Measurements from ENCODE around the gene HSDL1. TPM values are rescaled to one million over a fixed set of nuclear protein-coding genes. Genes with fewer than 3 reads are reported as not detected.

Gene HSDL1
- total and polyA plus RNA-seq, 2 of the 8 experiments (the other 6 are each of a cell fraction or from before 2014, with no cell fraction given): 25.0 to 55.7 TPM

- Histone ChIP-seq H3K9ac (replicated peaks in 1 of 4; ENCODE audit: extremely low read depth in 1 of 4, low read depth in 3 of 4, low read length in 3 of 4) (peak overlapping the region in 1 of 4 experiments; percentile 37; a peak in 1 of 7 replicates), H3K4me1 (replicated peaks in 1 of 4; ENCODE audit: control insufficient read depth in 3 of 4, insufficient read depth in 4 of 4, low read length in 3 of 4) (peaks cover 11 to 21% (median 18%) of the 10 kb centered on the region in 4 experiments), H3K23me2 (ENCODE audit: low read depth, low read length) (no peaks in the 10 kb centered on the region), H3K56ac (replicated peaks; ENCODE audit: insufficient read length, low read depth, low read length) (no peak overlapping the region), H4K5ac (ENCODE audit: insufficient read length, low read depth, low read length) (no peak overlapping the region), H2BK12ac (ENCODE audit: low read depth, low read length) (no peak overlapping the region), H3K36me3 (ENCODE audit: control insufficient read depth in 2 of 4, insufficient read depth in 4 of 4, low read length in 3 of 4) (no peaks in the 10 kb centered on the region), H3K9me3 (ENCODE audit: insufficient read depth in 2 of 2, low read depth in 1 of 2, low read length in 1 of 2) (no peaks in the 10 kb centered on the region), H3K4ac (replicated peaks; ENCODE audit: insufficient read length, low read depth, low read length) (no peak overlapping the region), H3K27ac (ENCODE audit: low read depth, low read length) (no peak overlapping the region), H2BK5ac (ENCODE audit: low read depth, low read length) (peak overlapping the region; percentile 44; the same call in 1 of the 2 replicates), H2BK120ac (replicated peaks; ENCODE audit: low read depth, low read length) (no peak overlapping the region), H4K8ac (ENCODE audit: extremely low read depth, insufficient read depth, low read length) (no peak overlapping the region), H2BK15ac (ENCODE audit: low read length) (no peak overlapping the region), H2AK5ac (ENCODE audit: low read depth, low read length) (no peak overlapping the region), H3K4me2 (ENCODE audit: insufficient read depth in 1 of 2, low read depth in 2 of 2, low read length in 2 of 2) (no peak overlapping the region; a peak in 1 of 4 replicates), H3K27me3 (replicated peaks in 1 of 4; ENCODE audit: control insufficient read depth in 3 of 4, extremely low read depth in 1 of 4, insufficient read depth in 3 of 4, low read length in 3 of 4) (no peaks in the 10 kb centered on the region), H3K79me2 (ENCODE audit: control insufficient read depth in 1 of 2, insufficient read depth in 2 of 2, low read length in 2 of 2) (peaks cover under 1 to 89% of the 10 kb centered on the region in 2 experiments; a peak in 3 of 4 replicates), H3K23ac (ENCODE audit: insufficient read length) (no peak overlapping the region), H4K20me1 (replicated peaks in 1 of 2; ENCODE audit: control insufficient read depth in 1 of 2, insufficient read depth in 2 of 2, low read length in 2 of 2) (peaks cover 3 to 14% of the 10 kb centered on the region in 2 experiments), H2AFZ (ENCODE audit: low read length) (no peak overlapping the region), H3K18ac (ENCODE audit: extremely low read depth, low read length) (no peak overlapping the region), H3K4me3 (ENCODE audit: extremely low read depth in 1 of 4, insufficient read depth in 2 of 4, low read depth in 3 of 4, low read length in 4 of 4) (no peak overlapping the region), H2BK20ac (ENCODE audit: low read length) (no peak overlapping the region), H4K91ac (replicated peaks; ENCODE audit: insufficient read length, low read length) (no peak overlapping the region), H3K79me1 (ENCODE audit: low read depth, low read length) (peaks cover 15% of the 10 kb centered on the region), H3K14ac (ENCODE audit: insufficient read length) (no peak overlapping the region)
- FAIRE-seq: no peak
- 89% methylated on average over 7 of the region's 7 CpGs; no CpG with 5 or more reads in 1 of the 2 experiments for WGBS, 2 experiments (ENCODE audit: extremely low coverage in 1 of 2, insufficient coverage in 1 of 2, insufficient read length in 1 of 2, insufficient replicate concordance in 2 of 2, low coverage in 1 of 2, low lambda C conversion rate in 2 of 2, missing lambda C conversion rate in 1 of 2)
- no peak for DNase-seq (ENCODE audit: low read depth in 1 of 2, low spot score in 2 of 2)
- ChIA-PET CTCF (ENCODE audit: partially characterized antibody) (interaction anchor here (0.6 to 3.8 kb wide), 11 partner anchors 16 to 359 kb away, joined by 3 to 18 read pairs (median 4); partner anchors contain the start of genes MBTPS1 and TAF1C), POLR2A (ENCODE audit: partially characterized antibody) (interaction anchor here (1.4 kb wide), 1 partner anchor 21 kb away, joined by 4 read pairs; the partner anchor contains the start of gene MBTPS1)
- TF ChIP-seq POLR2A (IDR thresholded peaks at IDR 0.05; ENCODE audit: control extremely low read depth in 1 of 2, low read depth in 2 of 2, low read length in 2 of 2) (no peak), MAX (IDR thresholded peaks at IDR 0.05) (no peak)
Measured at GRCh38 chr16:84137769-84138357, 7.1 kb downstream of the HSDL1 start.
